A549 (cell line): ENCODE measurements around the gene BFSP2. TPM values are rescaled to one million over a fixed set of nuclear protein-coding genes. Genes with fewer than 3 reads are reported as not detected.

Experiments used
- ATAC-seq, 2 experiments: fragments of 200-7000 bp in 1 of 2; fragments of >200 bp in 1 of 2; cut with Nextera tagmentation in 1 of 2; cut with Tn5 transposase in 1 of 2; 3 replicates each; pipeline versions ENCODE4 v1.8.0 to v1.9.1; 2018 to 2020; ENCODE audit warnings: mild to moderate bottlenecking in 1 of 2, moderate library complexity in 1 of 2
- CTCF ChIA-PET: fragments of 300-600 bp; sonication (Branson Sonifier 250); formaldehyde crosslinking; extraction: SDS; loops from one replicate; lab custom pipeline; 2021; ENCODE audit warnings: antibody characterized with exemption, inconsistent platforms; lab: Yijun Ruan, JAX
- POLR2A ChIA-PET: fragments of 350-600 bp; formaldehyde crosslinking; extraction: SDS; loops from one replicate; lab custom pipeline; 2021; ENCODE audit warnings: antibody characterized with exemption, inconsistent platforms; lab: Yijun Ruan, JAX
- DNase-seq, 2 experiments: peaks; one replicate each; pipeline versions ENCODE4 v3.0.0 to v3.0.0-alpha.2; 2011 to 2016; ENCODE audit warnings: low read depth in 1 of 2, low spot score in 1 of 2
- FAIRE-seq: peaks from 2 replicates; lab custom pipeline; 2011; peaks lifted over from hg19 to GRCh38; lab: Jason Lieb, UNC
- H3K27ac ChIP-seq, 2 experiments: fragments of >200 bp; sonication (Bioruptor Twin); formaldehyde crosslinking; 3 replicates each; pipeline ENCODE4 v1.5.1; 2016 to 2017
- H3K4me1 ChIP-seq: fragments of >200 bp; sonication (Bioruptor Twin); formaldehyde crosslinking; 3 replicates; pipeline ENCODE4 v1.6.1; 2016
- H3K4me2 ChIP-seq: fragments of >200 bp; sonication (Bioruptor Twin); formaldehyde crosslinking; 3 replicates; pipeline ENCODE4 v1.6.1; 2016
- H3K4me3 ChIP-seq: fragments of >200 bp; sonication (Bioruptor Twin); formaldehyde crosslinking; 3 replicates; pipeline ENCODE4 v1.5.1; 2016
- H3K9me3 ChIP-seq: fragments of >200 bp; sonication (Bioruptor Twin); formaldehyde crosslinking; 3 replicates; pipeline ENCODE4 v1.6.1; 2016
- CBX8 ChIP-seq: fragments of 200-600 bp; sonication (generic); IDR thresholded peaks from 2 replicates; pipeline ENCODE4 v1.6.1; 2016
- EHMT2 ChIP-seq: fragments of 200-600 bp; sonication (generic); IDR thresholded peaks from 2 replicates; pipeline ENCODE4 v1.6.1; 2016; ENCODE audit warnings: antibody characterized with exemption, low read depth, mild to moderate bottlenecking, moderate library complexity
- ESRRA ChIP-seq: fragments of 150-350 bp; IDR thresholded peaks from 2 replicates; pipeline ENCODE4 v1.6.1; 2014; ENCODE audit warnings: mild to moderate bottlenecking, low read length, borderline replicate concordance
- FOSB ChIP-seq: fragments of 250-450 bp; sonication (Bioruptor Pico); IDR thresholded peaks from 2 replicates; pipeline ENCODE4 v1.5.0; 2020; ENCODE audit warnings: mild to moderate bottlenecking, moderate library complexity
- FOXS1 ChIP-seq: fragments of 250-450 bp; sonication (Bioruptor Pico); IDR thresholded peaks from 2 replicates; pipeline ENCODE4 v1.5.0; 2020; ENCODE audit warnings: mild to moderate bottlenecking, moderate library complexity
- HEYL ChIP-seq: fragments of 250-450 bp; sonication (Bioruptor Pico); IDR thresholded peaks from 2 replicates; pipeline ENCODE4 v1.8.0; 2021; ENCODE audit warnings: mild to moderate bottlenecking, moderate library complexity
- HOXA7 ChIP-seq: fragments of 250-450 bp; sonication (Bioruptor Pico); IDR thresholded peaks from 2 replicates; pipeline ENCODE4 v1.5.0; 2020; ENCODE audit warnings: mild to moderate bottlenecking, moderate library complexity
- HOXB13 ChIP-seq: fragments of 250-450 bp; sonication (Bioruptor Pico); IDR thresholded peaks from 2 replicates; pipeline ENCODE4 v1.5.0; 2020; ENCODE audit warnings: low read depth, mild to moderate bottlenecking, moderate library complexity
- JUN ChIP-seq, 2 experiments: fragments of >200 bp; sonication (Bioruptor Twin); formaldehyde crosslinking; IDR thresholded peaks; 2 replicates in 1 of 2; 3 replicates in 1 of 2; pipeline ENCODE4 v1.6.1; 2016 to 2017
- JUNB ChIP-seq: fragments of >200 bp; sonication (Bioruptor Twin); formaldehyde crosslinking; IDR thresholded peaks from 2 replicates; pipeline ENCODE4 v1.6.1; 2016
- KDM5A ChIP-seq: fragments of 200-600 bp; sonication (generic); IDR thresholded peaks from 2 replicates; pipeline ENCODE4 v1.6.1; 2016; ENCODE audit warnings: antibody characterized with exemption, mild to moderate bottlenecking
- MAZ ChIP-seq: fragments of 150-350 bp; IDR thresholded peaks from 2 replicates; pipeline ENCODE4 v1.6.1; 2014; ENCODE audit warnings: antibody characterized with exemption, low read depth, low read length, borderline replicate concordance
- NFE2L2 ChIP-seq: fragments of 150-350 bp; conservative IDR thresholded peaks from 2 replicates; pipeline ENCODE4 v1.6.1; 2014; ENCODE audit warnings: low read length
- PHF8 ChIP-seq: fragments of 200-600 bp; sonication (generic); IDR thresholded peaks from 2 replicates; pipeline ENCODE4 v1.6.1; 2016; ENCODE audit warnings: low read depth, mild to moderate bottlenecking, antibody characterized with exemption, moderate library complexity, borderline replicate concordance
- RAD21 ChIP-seq, 2 experiments: fragments of >200 bp in 1 of 2; sonication (Bioruptor Twin) in 1 of 2; formaldehyde crosslinking in 1 of 2; IDR thresholded peaks in 1 of 2; conservative IDR thresholded peaks in 1 of 2; 2 replicates in 1 of 2; 3 replicates in 1 of 2; pipeline ENCODE4 v1.6.1; 2012 to 2018; ENCODE audit warnings: inconsistent platforms in 1 of 2
- RARB ChIP-seq: fragments of 250-450 bp; sonication (Bioruptor Pico); IDR thresholded peaks from 2 replicates; pipeline ENCODE4 v1.8.0; 2021; ENCODE audit warnings: mild to moderate bottlenecking, moderate library complexity
- SREBF2 ChIP-seq: fragments of 450-650 bp; IDR thresholded peaks from 2 replicates; pipeline ENCODE4 v1.6.1; 2014; ENCODE audit warnings: mild to moderate bottlenecking, moderate library complexity
- ZC3H11A ChIP-seq: fragments of 450-650 bp; IDR thresholded peaks from 2 replicates; pipeline ENCODE4 v1.6.1; 2014; ENCODE audit warnings: antibody characterized with exemption, mild to moderate bottlenecking
- ZFP36 ChIP-seq: fragments of 450-650 bp; IDR thresholded peaks from 2 replicates; pipeline ENCODE4 v1.6.1; 2014; ENCODE audit warnings: borderline replicate concordance; ENCODE audit not compliant: partially characterized antibody
- ZNF302 ChIP-seq: fragments of 250-450 bp; sonication (Bioruptor Pico); IDR thresholded peaks from 2 replicates; pipeline ENCODE4 v1.9.0; 2021; ENCODE audit warnings: inconsistent platforms, mild to moderate bottlenecking, moderate library complexity
- WGBS: methylation state at CpG from one replicate; pipeline ENCODE4 v1.1.6; 2017; ENCODE audit errors: missing lambda C conversion rate; 5-methylcytosine and 5-hydroxymethylcytosine counted together
- polyA plus RNA-seq, 4 experiments: library from polyadenylated mRNA; depleted of rRNA in 3 of 4; stranded (reverse); fragments of >200 nt; fragmentation: RNase III in 1 of 4; extraction: RNeasy Plus Mini Kit Qiagen cat#74134 plus additional on column Dnase treatment in 1 of 4; gene quantifications; 2 replicates in 3 of 4; 3 replicates in 1 of 4; pipeline ENCODE4 v1.2.3, GENCODE V29; 2011 to 2017
- TF ChIP-seq, protein P1 (sequence below): fragments of >200 bp; sonication (Bioruptor Twin); formaldehyde crosslinking; IDR thresholded peaks from 3 replicates; pipeline ENCODE4 v1.6.1; 2016
- TF ChIP-seq, protein P2 (sequence below): fragments of 250-450 bp; sonication (Bioruptor Pico); IDR thresholded peaks from 2 replicates; pipeline ENCODE4 v1.5.0; 2021; ENCODE audit warnings: mild to moderate bottlenecking, moderate library complexity, borderline replicate concordance
- TF ChIP-seq, protein P3 (sequence below): fragments of 450-650 bp; IDR thresholded peaks from 2 replicates; pipeline ENCODE4 v1.6.1; 2014; ENCODE audit warnings: antibody characterized with exemption
- TF ChIP-seq, protein P4 (sequence below): IDR thresholded peaks from 2 replicates; pipeline ENCODE4 v1.6.1; 2012
- TF ChIP-seq, protein P5 (sequence below): fragments of 200-600 bp; sonication (generic); IDR thresholded peaks from 2 replicates; pipeline ENCODE4 v1.6.1; 2016; ENCODE audit warnings: antibody characterized with exemption, mild to moderate bottlenecking, moderate library complexity
- TF ChIP-seq, protein P6 (sequence below): fragments of 150-350 bp; IDR thresholded peaks from 2 replicates; pipeline ENCODE4 v1.6.1; 2014; ENCODE audit warnings: low read depth, mild to moderate bottlenecking, low read length

BFSP2 gene
- polyA plus RNA-seq, 2 of the 4 experiments (the other 2 are of a cell fraction) = 0.18 TPM; not detected in 1

DNA sequence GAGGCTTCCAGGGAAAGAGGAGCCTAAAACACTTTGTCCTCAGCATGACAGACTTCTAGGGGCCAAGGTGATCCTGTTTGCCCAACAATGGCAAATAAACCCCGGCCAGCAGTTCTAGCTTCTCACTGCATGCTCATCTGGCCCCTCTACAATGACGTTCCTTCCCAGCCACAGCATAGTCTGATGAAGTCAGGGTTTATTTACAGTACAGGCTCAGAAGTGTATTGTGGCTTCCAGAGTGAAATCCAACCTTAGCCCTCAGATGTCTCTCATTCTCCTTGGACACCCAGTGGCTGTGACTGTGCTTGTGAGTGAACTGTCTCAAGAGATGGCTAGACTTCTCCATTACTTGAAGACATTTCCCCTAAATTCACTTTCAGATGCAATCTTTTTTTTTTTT is 40.8 kb downstream of the BFSP2 start:
- DNase-seq = no peak
- Histone ChIP-seq H3K4me3 (no peak overlapping the region), H3K27ac (no peak overlapping the region)
- WGBS = 63% methylated on average over 2 of the region's 2 CpGs
- ATAC-seq = no peak
- no peak for FAIRE-seq
- TF ChIP-seq FOXS1 (CRISPR knock-in tag) = no peak
- no peak for TF ChIP-seq JUN (IDR thresholded peaks at IDR 0.05)
- no peak for TF ChIP-seq HOXA7 (CRISPR knock-in tag)
- no peak for TF ChIP-seq HOXB13 (CRISPR knock-in tag)
- TF ChIP-seq, protein P1, sequence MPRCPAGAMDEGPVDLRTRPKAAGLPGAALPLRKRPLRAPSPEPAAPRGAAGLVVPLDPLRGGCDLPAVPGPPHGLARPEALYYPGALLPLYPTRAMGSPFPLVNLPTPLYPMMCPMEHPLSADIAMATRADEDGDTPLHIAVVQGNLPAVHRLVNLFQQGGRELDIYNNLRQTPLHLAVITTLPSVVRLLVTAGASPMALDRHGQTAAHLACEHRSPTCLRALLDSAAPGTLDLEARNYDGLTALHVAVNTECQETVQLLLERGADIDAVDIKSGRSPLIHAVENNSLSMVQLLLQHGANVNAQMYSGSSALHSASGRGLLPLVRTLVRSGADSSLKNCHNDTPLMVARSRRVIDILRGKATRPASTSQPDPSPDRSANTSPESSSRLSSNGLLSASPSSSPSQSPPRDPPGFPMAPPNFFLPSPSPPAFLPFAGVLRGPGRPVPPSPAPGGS = no peak
- TF ChIP-seq ESRRA = no peak
- TF ChIP-seq, protein P2, sequence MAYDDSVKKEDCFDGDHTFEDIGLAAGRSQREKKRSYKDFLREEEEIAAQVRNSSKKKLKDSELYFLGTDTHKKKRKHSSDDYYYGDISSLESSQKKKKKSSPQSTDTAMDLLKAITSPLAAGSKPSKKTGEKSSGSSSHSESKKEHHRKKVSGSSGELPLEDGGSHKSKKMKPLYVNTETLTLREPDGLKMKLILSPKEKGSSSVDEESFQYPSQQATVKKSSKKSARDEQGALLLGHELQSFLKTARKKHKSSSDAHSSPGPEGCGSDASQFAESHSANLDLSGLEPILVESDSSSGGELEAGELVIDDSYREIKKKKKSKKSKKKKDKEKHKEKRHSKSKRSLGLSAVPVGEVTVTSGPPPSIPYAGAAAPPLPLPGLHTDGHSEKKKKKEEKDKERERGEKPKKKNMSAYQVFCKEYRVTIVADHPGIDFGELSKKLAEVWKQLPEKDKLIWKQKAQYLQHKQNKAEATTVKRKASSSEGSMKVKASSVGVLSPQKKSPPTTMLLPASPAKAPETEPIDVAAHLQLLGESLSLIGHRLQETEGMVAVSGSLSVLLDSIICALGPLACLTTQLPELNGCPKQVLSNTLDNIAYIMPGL (CRISPR knock-in tag) = no peak
- no peak for TF ChIP-seq RARB (CRISPR knock-in tag)
- no peak for TF ChIP-seq ZFP36
- TF ChIP-seq ZNF302 = no peak
- TF ChIP-seq FOSB = no peak
- no peak for TF ChIP-seq KDM5A
- TF ChIP-seq, all 56 proteins: peak for 0
- ChIA-PET POLR2A (no interaction called here), CTCF (no interaction called here)
- H3K4me1 ChIP-seq = peaks cover 26% of the 10 kb centered on the region
- H3K9me3 ChIP-seq = no peaks in the 10 kb centered on the region
- no peak overlapping the region for H3K4me2 ChIP-seq

DNA sequence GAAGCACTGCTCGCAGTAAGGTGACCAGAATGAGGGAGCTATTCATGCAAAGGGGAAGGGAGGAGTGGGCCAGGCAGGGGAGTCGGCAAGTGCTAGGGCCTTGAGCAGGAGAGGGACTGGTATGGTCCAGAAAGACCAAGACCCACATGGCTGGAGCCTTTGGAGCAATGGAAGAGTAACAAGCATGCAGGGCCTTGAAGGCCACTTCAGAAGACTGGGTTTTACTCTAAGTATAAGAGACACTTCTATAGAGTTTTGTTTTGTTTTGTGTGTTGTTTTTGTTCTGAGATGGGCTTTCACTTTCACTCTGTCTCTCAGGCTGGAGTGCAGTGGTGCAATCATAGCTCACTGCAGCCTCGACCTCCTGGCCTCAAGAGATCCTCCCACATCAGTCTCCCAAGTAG is 42.0 kb downstream of the BFSP2 start:
- CTCF ChIA-PET = interaction anchor here (0.7 to 1.2 kb wide), 4 partner anchors 11 to 716 kb away, joined by 3 read pairs; no protein-coding TSS in a partner anchor
- Histone ChIP-seq H3K27ac (no peak overlapping the region), H3K9me3 (no peaks in the 10 kb centered on the region), H3K4me3 (no peak overlapping the region), H3K4me1 (peaks cover 26% of the 10 kb centered on the region), H3K4me2 (no peak overlapping the region)
- POLR2A ChIA-PET = no interaction called here
- WGBS = 67% methylated on average over 3 of the region's 3 CpGs
- no peak for DNase-seq
- FAIRE-seq = no peak
- no peak for ATAC-seq
- TF ChIP-seq CBX8 = no peak
- TF ChIP-seq JUNB = no peak
- TF ChIP-seq HOXB13 (CRISPR knock-in tag) = no peak
- TF ChIP-seq, protein P3, sequence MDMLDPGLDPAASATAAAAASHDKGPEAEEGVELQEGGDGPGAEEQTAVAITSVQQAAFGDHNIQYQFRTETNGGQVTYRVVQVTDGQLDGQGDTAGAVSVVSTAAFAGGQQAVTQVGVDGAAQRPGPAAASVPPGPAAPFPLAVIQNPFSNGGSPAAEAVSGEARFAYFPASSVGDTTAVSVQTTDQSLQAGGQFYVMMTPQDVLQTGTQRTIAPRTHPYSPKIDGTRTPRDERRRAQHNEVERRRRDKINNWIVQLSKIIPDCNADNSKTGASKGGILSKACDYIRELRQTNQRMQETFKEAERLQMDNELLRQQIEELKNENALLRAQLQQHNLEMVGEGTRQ = no peak
- TF ChIP-seq EHMT2 = no peak
- no peak for TF ChIP-seq PHF8
- TF ChIP-seq NFE2L2 = no peak
- no peak for TF ChIP-seq ZFP36
- no peak for TF ChIP-seq ZC3H11A
- TF ChIP-seq SREBF2 = no peak
- TF ChIP-seq, protein P4, sequence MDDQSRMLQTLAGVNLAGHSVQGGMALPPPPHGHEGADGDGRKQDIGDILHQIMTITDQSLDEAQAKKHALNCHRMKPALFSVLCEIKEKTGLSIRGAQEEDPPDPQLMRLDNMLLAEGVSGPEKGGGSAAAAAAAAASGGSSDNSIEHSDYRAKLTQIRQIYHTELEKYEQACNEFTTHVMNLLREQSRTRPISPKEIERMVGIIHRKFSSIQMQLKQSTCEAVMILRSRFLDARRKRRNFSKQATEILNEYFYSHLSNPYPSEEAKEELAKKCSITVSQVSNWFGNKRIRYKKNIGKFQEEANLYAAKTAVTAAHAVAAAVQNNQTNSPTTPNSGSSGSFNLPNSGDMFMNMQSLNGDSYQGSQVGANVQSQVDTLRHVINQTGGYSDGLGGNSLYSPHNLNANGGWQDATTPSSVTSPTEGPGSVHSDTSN = no peak
- TF ChIP-seq HEYL (CRISPR knock-in tag) = no peak
- TF ChIP-seq, protein P5, sequence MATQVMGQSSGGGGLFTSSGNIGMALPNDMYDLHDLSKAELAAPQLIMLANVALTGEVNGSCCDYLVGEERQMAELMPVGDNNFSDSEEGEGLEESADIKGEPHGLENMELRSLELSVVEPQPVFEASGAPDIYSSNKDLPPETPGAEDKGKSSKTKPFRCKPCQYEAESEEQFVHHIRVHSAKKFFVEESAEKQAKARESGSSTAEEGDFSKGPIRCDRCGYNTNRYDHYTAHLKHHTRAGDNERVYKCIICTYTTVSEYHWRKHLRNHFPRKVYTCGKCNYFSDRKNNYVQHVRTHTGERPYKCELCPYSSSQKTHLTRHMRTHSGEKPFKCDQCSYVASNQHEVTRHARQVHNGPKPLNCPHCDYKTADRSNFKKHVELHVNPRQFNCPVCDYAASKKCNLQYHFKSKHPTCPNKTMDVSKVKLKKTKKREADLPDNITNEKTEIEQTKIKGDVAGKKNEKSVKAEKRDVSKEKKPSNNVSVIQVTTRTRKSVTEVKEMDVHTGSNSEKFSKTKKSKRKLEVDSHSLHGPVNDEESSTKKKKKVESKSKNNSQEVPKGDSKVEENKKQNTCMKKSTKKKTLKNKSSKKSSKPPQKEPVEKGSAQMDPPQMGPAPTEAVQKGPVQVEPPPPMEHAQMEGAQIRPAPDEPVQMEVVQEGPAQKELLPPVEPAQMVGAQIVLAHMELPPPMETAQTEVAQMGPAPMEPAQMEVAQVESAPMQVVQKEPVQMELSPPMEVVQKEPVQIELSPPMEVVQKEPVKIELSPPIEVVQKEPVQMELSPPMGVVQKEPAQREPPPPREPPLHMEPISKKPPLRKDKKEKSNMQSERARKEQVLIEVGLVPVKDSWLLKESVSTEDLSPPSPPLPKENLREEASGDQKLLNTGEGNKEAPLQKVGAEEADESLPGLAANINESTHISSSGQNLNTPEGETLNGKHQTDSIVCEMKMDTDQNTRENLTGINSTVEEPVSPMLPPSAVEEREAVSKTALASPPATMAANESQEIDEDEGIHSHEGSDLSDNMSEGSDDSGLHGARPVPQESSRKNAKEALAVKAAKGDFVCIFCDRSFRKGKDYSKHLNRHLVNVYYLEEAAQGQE = no peak
- TF ChIP-seq, protein P6, sequence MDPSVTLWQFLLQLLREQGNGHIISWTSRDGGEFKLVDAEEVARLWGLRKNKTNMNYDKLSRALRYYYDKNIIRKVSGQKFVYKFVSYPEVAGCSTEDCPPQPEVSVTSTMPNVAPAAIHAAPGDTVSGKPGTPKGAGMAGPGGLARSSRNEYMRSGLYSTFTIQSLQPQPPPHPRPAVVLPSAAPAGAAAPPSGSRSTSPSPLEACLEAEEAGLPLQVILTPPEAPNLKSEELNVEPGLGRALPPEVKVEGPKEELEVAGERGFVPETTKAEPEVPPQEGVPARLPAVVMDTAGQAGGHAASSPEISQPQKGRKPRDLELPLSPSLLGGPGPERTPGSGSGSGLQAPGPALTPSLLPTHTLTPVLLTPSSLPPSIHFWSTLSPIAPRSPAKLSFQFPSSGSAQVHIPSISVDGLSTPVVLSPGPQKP = no peak
- no peak for TF ChIP-seq ZNF302
- no peak for TF ChIP-seq MAZ
- TF ChIP-seq HOXA7 (CRISPR knock-in tag) = no peak
- no peak for TF ChIP-seq RAD21 (conservative IDR thresholded peaks at IDR 0.05 in 1 of 2, IDR thresholded peaks at IDR 0.05 in 1 of 2)
